ENCODE measurements around the gene CCL17. TPM values are rescaled to one million over a fixed set of nuclear protein-coding genes. Genes with fewer than 3 reads are reported as not detected.

CCL17 gene
- total RNA-seq, 2 donors from 2014 or later, result not detected

- H3K9ac ChIP-seq (ENCODE audit: low read depth in 2 of 2, low read length in 2 of 2), result no peak overlapping the region
- no peak overlapping the region for H3K4me3 ChIP-seq
- H3K27ac ChIP-seq, result no peak overlapping the region
- H3K27me3 ChIP-seq, result no peaks in the 10 kb centered on the region
- intact Hi-C loops (cut with DNase I), result no loop called here
- H3K9me3 ChIP-seq, result no peaks in the 10 kb centered on the region
- TF ChIP-seq CTCF (IDR thresholded peaks at IDR 0.05), result no peak
- no peaks in the 10 kb centered on the region for H3K4me1 ChIP-seq
- DNase-seq, result no peak
- H3K36me3 ChIP-seq, result no peaks in the 10 kb centered on the region
Observed at GRCh38 chr16:57411362-57411976, 6.9 kb downstream of the CCL17 start.

- no peak overlapping the region for H3K9ac ChIP-seq (ENCODE audit: low read depth in 2 of 2, low read length in 2 of 2)
- no peaks in the 10 kb centered on the region for H3K27me3 ChIP-seq
- intact Hi-C loops (cut with DNase I), result no loop called here
- no peak for DNase-seq
- no peak for TF ChIP-seq CTCF (IDR thresholded peaks at IDR 0.05)
- H3K4me1 ChIP-seq, result no peaks in the 10 kb centered on the region
- no peaks in the 10 kb centered on the region for H3K36me3 ChIP-seq
- H3K9me3 ChIP-seq, result no peaks in the 10 kb centered on the region
- H3K27ac ChIP-seq, result no peak overlapping the region
- H3K4me3 ChIP-seq, result no peak overlapping the region
Observed at GRCh38 chr16:57412584-57412983, 8.0 kb downstream of the CCL17 start.

- no peak for DNase-seq
- intact Hi-C loops (cut with DNase I), result no loop called here
- no peak for TF ChIP-seq CTCF (IDR thresholded peaks at IDR 0.05)
Observed at GRCh38 chr16:57413301-57413730, 8.7 kb downstream of the CCL17 start.

GRCh38 chr16:57413733-57414132 is 9.2 kb downstream of the CCL17 start:
- no peak for DNase-seq
- Histone ChIP-seq H3K9ac (ENCODE audit: low read depth in 2 of 2, low read length in 2 of 2) (no peak overlapping the region), H3K4me3 (no peak overlapping the region), H3K27me3 (no peaks in the 10 kb centered on the region), H3K9me3 (no peaks in the 10 kb centered on the region), H3K36me3 (no peaks in the 10 kb centered on the region), H3K4me1 (no peaks in the 10 kb centered on the region), H3K27ac (no peak overlapping the region)
- intact Hi-C loops (cut with DNase I), result no loop called here
- no peak for TF ChIP-seq CTCF (IDR thresholded peaks at IDR 0.05)

More at GRCh38 chr16:57413301-57413730, 8.7 kb downstream of the CCL17 start:
- Histone ChIP-seq H3K27ac (no peak overlapping the region), H3K4me1 (no peaks in the 10 kb centered on the region), H3K9ac (ENCODE audit: low read depth in 2 of 2, low read length in 2 of 2) (no peak overlapping the region), H3K9me3 (no peaks in the 10 kb centered on the region), H3K4me3 (no peak overlapping the region), H3K36me3 (no peaks in the 10 kb centered on the region), H3K27me3 (no peaks in the 10 kb centered on the region)

- Histone ChIP-seq H3K27me3 (no peaks in the 10 kb centered on the region), H3K4me3 (no peak overlapping the region), H3K4me1 (no peaks in the 10 kb centered on the region), H3K9ac (ENCODE audit: low read depth in 2 of 2, low read length in 2 of 2) (peak overlapping the region in 1 of 2 donors; percentile 56), H3K9me3 (no peaks in the 10 kb centered on the region), H3K36me3 (no peaks in the 10 kb centered on the region), H3K27ac (no peak overlapping the region)
- no peak for DNase-seq
- intact Hi-C loops (cut with DNase I), result no loop called here
- TF ChIP-seq CTCF (IDR thresholded peaks at IDR 0.05), result no peak
Observed at GRCh38 chr16:57416084-57416483, 11.5 kb downstream of the CCL17 start.

Measured in colonic mucosa (tissue), 4 donors.